GM18858 (cell line): ENCODE results near the gene RNF157.

Experiments used
- ATAC-seq: cut with Tn5 transposase; IDR thresholded peaks from one replicate; pipeline ENCODE4 v1.9.1; 2021; ENCODE audit not compliant: unreplicated experiment

Gene RNF157

DNA sequence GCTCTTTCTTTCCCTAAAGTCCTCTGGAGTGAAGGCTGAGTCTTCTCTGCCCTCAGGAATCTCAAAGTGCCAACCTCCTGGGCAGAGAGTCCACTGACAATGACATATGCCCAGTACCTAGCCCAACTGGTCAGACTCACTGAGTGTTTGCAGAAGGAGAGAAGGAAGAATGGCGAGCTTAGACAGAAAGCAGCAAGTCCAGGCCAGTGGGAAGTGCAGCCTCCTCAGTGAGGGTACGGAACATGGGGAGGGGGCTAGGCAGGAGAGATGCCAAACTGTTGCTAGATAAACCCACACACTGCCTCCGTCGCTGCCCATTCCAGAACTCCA, 137.4 kb downstream of the RNF157 start:
- no peak for ATAC-seq

DNA sequence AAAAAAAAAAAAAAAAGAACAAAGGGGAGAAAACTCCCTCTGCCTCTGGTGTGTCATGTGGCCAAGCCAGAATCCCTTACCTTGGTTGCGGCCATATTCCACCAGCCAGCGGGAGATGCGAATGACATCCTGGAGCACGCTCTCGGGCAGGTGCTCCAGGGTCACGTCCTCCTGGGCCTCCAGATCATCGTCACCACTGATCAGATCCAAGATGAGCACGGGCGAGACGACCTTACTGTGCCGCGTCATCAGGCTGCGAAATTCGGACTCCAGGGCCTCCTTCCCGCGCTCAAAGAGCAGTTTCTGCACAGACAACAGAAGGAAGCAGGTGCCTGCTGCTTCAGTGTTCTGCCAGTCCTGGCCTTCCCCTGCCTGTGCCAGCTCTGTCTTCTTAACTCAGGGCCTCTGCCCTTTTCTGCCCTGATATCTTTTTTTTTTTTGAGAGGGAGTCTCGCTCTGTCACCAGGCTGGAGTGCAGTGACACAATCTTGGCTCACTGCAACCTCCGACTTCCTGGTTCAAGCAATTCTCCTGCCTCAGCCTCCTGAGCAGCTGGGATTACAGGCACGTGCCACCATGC, 142.5 kb downstream of the RNF157 start:
- ATAC-seq: no peak

DNA sequence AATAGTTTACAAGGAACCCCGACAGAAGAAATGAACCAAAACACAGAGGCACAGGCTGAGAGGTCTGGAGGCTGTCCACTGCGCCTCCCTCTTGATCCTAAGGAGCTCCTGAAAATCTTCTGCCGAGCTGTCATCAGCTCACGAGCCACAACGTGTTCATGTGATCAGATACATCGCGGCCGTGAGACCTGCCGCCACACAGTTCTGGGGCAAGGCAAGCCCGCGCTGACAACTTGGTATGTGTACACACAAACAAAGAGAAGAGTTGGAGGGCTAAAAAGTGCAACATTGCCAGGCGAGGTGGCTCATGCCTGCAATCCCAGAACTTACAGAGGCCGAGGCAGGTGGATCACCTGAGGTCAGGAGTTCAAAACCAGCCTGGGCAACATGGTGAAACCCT, 144.3 kb downstream of the RNF157 start:
- ATAC-seq: no peak

DNA sequence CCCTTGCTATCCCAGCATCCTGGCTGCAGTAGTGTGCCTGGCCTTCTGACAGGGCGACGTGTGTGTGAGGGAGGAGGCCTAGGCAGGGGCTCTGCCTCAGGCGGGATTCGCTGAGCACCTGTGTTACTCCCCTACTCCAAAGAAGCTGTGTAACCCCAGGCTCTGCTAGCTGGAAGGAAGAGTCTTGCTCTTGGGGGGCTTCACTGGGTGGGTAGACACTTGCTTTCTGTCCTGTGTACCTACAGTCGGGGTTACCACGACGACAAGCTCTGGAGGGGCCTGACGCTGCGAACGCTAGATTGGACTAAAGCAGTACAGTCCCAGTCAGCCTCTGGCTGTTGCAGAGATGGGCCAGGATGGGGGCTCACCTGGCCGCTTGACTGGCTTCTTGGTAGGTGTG, 146.2 kb downstream of the RNF157 start:
- no peak for ATAC-seq

DNA sequence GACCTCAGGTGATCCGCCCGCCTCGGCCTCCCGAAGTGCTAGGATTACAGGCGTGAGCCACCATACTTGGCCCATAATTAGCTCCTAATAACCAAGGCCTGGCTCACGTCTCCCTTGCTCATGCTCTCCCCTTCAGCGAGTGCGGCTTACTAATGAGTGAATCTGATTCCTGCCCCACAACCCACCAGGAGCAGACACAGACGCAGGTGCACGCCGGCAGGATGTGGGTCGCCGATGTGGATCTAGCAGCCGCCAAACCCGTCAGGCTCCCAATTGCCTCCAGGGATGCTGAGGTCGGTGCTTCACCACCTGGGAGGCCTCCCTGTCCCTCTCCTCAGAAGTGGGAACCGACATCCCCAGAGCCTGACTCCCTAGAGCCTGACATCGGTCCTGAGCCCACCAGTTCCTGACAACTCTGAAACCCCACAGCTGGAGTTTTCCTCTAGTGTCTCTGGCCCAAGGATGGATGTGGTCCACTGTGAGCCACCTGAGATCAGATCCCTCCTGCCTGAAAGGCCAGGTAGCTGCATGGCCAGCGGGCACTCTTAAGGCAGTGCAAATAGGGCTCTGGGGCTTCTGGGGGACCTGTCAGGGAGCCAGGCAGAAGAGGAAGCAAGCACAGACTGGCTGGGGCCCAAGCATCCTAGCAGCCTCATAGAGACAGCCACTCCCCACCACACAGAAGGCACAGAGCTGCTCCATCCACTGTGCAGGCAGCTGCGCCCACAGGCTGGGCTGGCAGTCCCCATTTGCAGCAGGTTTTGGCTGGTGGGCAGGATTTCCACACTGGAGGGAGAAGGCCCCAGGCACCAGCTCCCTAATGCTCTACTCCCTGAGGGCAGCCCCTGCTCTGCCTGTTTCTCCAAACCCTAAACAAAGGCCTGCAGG, 147.5 kb downstream of the RNF157 start:
- no peak for ATAC-seq
